Ishikawa (cell line): ENCODE measurements around the gene PRPSAP2.

ENCODE experiments used
- CEBPB ChIP-seq: IDR thresholded peaks from 2 replicates; pipeline ENCODE4 v1.6.1; 2012
- CREB1 ChIP-seq: IDR thresholded peaks from 2 replicates; pipeline ENCODE4 v1.6.1; 2012; ENCODE audit warnings: low read depth
- EGR1 ChIP-seq: IDR thresholded peaks from 2 replicates; pipeline ENCODE4 v1.6.1; 2012
- EP300 ChIP-seq: IDR thresholded peaks from 2 replicates; pipeline ENCODE4 v1.6.1; 2012; ENCODE audit warnings: borderline replicate concordance
- FOXM1 ChIP-seq: IDR thresholded peaks from 2 replicates; pipeline ENCODE4 v1.6.1; 2012; ENCODE audit warnings: low read depth, borderline replicate concordance
- MAX ChIP-seq: IDR thresholded peaks from 2 replicates; pipeline ENCODE4 v1.6.1; 2012
- NFIC ChIP-seq: IDR thresholded peaks from 2 replicates; pipeline ENCODE4 v1.6.1; 2012
- RAD21 ChIP-seq: IDR thresholded peaks from 2 replicates; pipeline ENCODE4 v1.6.1; 2012; ENCODE audit warnings: low read depth
- REST ChIP-seq: IDR thresholded peaks from 2 replicates; pipeline ENCODE4 v1.6.1; 2012; ENCODE audit warnings: low read depth, mild to moderate bottlenecking
- TAF1 ChIP-seq: IDR thresholded peaks from 2 replicates; pipeline ENCODE4 v1.6.1; 2012; ENCODE audit warnings: low read depth, mild to moderate bottlenecking
- TCF12 ChIP-seq: IDR thresholded peaks from 2 replicates; pipeline ENCODE4 v1.6.1; 2012; ENCODE audit warnings: low read depth
- TEAD4 ChIP-seq: IDR thresholded peaks from 2 replicates; pipeline ENCODE4 v1.6.1; 2012
- USF1 ChIP-seq: IDR thresholded peaks from 2 replicates; pipeline ENCODE4 v1.6.1; 2012
- YY1 ChIP-seq: IDR thresholded peaks from 2 replicates; pipeline ENCODE4 v1.6.1; 2012; ENCODE audit warnings: low read depth
- ZBTB7A ChIP-seq: IDR thresholded peaks from 2 replicates; pipeline ENCODE4 v1.6.1; 2012; ENCODE audit warnings: low read depth

The PRPSAP2 gene

DNA sequence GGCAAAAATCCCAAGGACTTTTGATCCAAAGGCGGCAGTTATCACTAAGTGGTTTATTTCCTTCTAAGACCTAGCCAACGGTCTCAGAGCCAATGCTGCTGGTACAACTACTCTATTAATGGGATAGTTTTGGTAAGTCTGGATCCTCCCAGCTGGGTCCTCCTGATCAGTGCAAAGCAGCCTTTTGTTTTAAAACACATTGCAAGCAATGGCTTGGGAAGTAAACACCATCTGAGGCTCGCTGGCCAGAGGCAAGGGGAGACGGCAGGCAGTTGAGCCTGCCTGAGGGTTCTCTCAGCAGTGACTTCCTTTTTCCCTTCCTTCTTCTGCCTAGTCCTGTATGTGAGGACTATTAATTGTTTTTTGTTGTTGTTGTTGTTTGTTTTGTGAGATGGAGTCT lies 92.4 kb downstream of the PRPSAP2 start:
- TF ChIP-seq MAX, result no peak
- TF ChIP-seq TAF1, result no peak
- no peak for TF ChIP-seq CREB1
- no peak for TF ChIP-seq CEBPB
- TF ChIP-seq REST, result no peak
- TF ChIP-seq YY1, result no peak
- TF ChIP-seq TCF12, result no peak
- TF ChIP-seq ZBTB7A, result no peak
- TF ChIP-seq RAD21, result no peak
- TF ChIP-seq EP300, result no peak
- no peak for TF ChIP-seq FOXM1
- TF ChIP-seq USF1, result no peak
- no peak for TF ChIP-seq TEAD4
- no peak for TF ChIP-seq NFIC
- TF ChIP-seq EGR1, result no peak

DNA sequence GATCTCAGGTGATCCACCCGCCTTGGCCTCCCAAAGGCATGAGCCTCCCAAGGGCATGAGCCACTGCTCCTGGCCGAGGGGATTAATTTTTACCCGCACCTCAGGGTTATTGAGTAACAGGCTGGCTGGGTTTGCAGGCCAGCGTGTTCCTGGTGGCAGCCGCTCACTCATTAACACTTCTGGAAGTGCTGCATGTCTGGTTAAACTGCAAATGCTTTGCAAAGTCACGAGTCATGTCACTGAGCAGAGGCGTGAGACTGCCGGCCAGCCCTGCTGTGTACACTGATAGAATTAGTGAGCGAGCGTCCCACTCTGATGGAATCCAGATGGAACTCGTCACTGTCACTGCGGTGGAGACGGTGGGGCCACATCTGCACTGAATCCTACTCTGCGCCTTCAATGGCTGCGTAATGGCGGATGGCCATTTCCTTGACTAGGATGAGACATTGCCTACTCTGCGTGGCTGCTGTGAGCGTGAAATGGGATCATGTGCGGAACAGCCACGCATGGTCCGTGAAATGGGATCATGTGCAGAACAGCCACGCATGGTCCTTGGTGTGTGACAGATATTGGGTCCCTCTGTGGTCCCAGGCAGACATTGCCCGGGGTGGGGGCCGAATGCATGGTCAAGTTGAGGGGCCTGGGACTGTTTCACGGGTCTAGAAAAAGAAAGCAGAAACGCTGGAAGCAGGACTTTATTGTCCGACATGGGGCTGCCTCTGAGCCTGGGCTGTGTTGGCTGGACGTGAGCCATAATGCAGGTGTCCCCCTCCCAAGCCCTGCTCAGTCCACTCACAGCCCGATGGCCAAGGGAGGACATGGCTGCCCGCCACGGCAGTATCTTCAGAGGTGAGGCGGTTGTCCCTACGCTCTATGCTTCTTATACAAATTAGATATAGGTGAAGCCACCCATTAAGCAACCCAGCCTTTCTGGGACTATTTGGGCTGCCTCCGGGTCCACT lies 93.3 kb downstream of the PRPSAP2 start:
- TF ChIP-seq USF1 (no peak), CREB1 (no peak), NFIC (no peak), EP300 (no peak), EGR1 (no peak), CEBPB (no peak), REST (no peak), TEAD4 (no peak), MAX (no peak), ZBTB7A (no peak), RAD21 (no peak)

DNA sequence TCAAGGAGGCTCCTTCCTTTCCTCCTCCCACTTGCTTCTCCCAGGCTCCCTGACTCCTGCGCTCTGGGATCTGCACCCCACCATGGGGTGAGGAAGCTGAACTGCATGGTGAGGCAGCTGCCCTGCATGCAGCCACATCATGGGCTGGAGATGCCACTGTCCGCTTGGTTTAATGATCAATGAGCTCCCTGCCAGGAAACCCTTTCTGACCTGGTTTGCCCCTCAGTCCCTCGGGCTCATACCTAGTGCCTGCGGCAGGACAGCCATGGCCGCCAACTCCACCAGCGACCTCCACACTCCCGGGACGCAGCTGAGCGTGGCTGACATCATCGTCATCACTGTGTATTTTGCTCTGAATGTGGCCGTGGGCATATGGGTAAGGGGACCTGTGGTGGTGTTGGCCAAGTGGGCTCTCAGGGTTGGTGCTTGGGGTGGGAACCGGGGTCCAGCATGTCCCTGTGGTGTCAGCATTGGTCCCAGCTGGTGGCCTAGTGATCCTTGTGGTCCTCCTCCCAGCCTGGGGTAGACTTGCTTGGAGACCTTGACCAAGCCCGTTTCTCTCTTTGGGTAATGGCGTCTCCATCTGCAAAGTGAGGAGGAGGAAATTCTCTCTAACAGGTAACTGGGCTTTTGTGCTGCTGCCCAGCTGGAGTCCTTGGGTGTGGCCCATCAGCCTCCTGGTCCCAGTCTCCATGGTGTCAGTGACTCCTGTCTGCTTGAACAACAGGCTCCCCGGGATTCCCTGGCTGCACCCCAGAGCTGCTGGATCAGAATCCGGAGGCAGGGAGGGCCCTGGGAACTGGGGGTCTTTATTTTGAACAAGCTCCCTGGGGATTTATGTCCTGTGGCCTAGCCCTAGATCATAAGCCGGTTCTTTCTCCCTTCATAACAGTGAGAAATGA lies 94.3 kb downstream of the PRPSAP2 start, which contains the start of gene SLC5A10:
Gene SLC5A10, plus strand, starts transcription at position 225 of the 902 bp plus-strand sequence. Its CDS starts 41 bp downstream, at position 266.
- TF ChIP-seq USF1, result no peak
- peak; percentile 43 for TF ChIP-seq RAD21

GRCh38 chr17:18953231-18953728 lies 95.3 kb downstream of the PRPSAP2 start:
- TF ChIP-seq REST, result no peak
- TF ChIP-seq ZBTB7A, result no peak
- no peak for TF ChIP-seq EP300
